ENCODE results near the gene ZDHHC7. TPM values are rescaled to one million over a fixed set of nuclear protein-coding genes. Genes with fewer than 3 reads are reported as not detected.

The ZDHHC7 gene
- total RNA-seq, 2 experiments from 2014 or later = 20.7 to 23.6 TPM

DNA sequence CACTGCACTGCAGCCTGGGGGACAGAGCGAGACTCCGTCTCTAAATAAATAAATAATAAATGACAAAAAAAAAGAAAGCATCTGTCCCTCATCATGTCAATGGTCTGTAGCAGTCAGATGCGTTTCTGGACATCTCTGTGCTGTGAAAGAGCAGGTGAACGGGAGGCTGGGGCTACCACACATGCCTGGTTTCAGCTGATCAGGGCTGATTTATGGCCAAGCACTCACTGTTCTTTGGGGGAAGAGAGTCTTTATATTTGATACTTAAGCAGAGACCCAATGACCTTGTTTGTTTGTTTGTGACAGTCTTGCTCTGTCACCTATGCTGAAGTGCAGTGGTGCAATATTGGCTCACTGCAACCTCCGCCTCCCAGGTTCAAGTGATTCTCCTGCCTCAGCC, 33.7 kb upstream of the ZDHHC7 start:
- ChIA-PET CTCF (no interaction called here), POLR2A (no interaction called here)
- no peaks in the 10 kb centered on the region for H3K9me3 Mint-ChIP-seq
- no peak for ATAC-seq
- TF ChIP-seq, protein P1, sequence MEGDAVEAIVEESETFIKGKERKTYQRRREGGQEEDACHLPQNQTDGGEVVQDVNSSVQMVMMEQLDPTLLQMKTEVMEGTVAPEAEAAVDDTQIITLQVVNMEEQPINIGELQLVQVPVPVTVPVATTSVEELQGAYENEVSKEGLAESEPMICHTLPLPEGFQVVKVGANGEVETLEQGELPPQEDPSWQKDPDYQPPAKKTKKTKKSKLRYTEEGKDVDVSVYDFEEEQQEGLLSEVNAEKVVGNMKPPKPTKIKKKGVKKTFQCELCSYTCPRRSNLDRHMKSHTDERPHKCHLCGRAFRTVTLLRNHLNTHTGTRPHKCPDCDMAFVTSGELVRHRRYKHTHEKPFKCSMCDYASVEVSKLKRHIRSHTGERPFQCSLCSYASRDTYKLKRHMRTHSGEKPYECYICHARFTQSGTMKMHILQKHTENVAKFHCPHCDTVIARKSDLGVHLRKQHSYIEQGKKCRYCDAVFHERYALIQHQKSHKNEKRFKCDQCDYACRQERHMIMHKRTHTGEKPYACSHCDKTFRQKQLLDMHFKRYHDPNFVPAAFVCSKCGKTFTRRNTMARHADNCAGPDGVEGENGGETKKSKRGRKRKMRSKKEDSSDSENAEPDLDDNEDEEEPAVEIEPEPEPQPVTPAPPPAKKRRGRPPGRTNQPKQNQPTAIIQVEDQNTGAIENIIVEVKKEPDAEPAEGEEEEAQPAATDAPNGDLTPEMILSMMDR (IDR thresholded peaks at IDR 0.05) = no peak
- H3K36me3 Mint-ChIP-seq (ENCODE audit: low read depth) = no peaks in the 10 kb centered on the region
- H3K27ac Mint-ChIP-seq = no peak overlapping the region
- no peak for DNase-seq
- peaks cover 16% of the 10 kb centered on the region for H3K4me1 Mint-ChIP-seq (ENCODE audit: low read depth)
- no peak overlapping the region for H3K4me3 Mint-ChIP-seq
- intact Hi-C loops (cut with micrococcal nuclease) = no loop called here
- H3K27me3 Mint-ChIP-seq = no peaks in the 10 kb centered on the region

DNA sequence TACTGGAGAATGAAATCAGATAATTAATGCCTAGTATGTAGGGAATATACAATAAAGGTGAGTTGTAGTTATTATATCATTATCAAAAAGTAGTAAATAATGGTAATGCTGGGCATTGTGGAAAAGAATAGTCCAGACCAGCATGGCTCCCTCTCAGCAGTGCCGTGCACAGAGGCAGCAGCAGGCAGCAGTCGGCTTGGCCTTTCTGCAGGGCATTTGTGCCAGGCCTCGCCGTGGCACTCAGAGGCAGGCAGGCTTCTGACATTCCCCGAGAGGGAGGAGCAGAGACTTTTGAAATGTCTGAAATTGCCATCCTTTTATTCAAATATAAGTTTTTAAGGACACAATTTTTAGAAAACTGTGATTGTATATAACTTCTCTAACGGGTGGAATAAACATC, 31.3 kb upstream of the ZDHHC7 start:
- no peaks in the 10 kb centered on the region for H3K36me3 Mint-ChIP-seq (ENCODE audit: low read depth)
- TF ChIP-seq, protein P1 (IDR thresholded peaks at IDR 0.05) = no peak
- POLR2A ChIA-PET = no interaction called here

DNA sequence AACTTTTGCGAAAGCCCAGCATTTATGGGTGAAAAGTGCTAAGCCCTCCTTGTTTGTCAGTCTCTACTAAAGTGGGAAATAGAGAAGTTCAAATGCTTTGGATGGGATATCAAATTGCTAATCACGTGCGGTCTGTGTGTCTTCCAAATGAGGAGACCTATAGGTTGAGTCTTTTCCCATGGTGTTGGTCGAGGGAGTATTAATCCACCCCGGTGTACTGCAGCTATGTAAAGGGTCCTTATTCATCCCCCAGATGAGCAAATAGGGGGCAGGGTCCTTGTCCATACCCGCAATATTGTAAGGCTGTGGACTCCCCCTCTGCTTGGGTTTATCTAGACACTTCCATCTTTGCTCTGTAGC, 30.8 kb upstream of the ZDHHC7 start:
- no peak for ATAC-seq
- Mint-ChIP-seq H3K27me3 (no peaks in the 10 kb centered on the region), H3K36me3 (ENCODE audit: low read depth) (no peaks in the 10 kb centered on the region), H3K4me1 (ENCODE audit: low read depth) (peaks cover 15% of the 10 kb centered on the region), H3K27ac (no peak overlapping the region), H3K9me3 (no peaks in the 10 kb centered on the region), H3K4me3 (no peak overlapping the region)
- ChIA-PET POLR2A (interaction anchor here (1.1 kb wide), 1 partner anchor 10 kb away, joined by 5 read pairs; no protein-coding TSS in a partner anchor), CTCF (no interaction called here)
- no peak for DNase-seq
- intact Hi-C loops (cut with micrococcal nuclease) = no loop called here
- TF ChIP-seq, protein P1 (IDR thresholded peaks at IDR 0.05) = no peak

More for the DNA sequence above, 31.3 kb upstream of the ZDHHC7 start:
- Mint-ChIP-seq H3K4me3 (no peak overlapping the region), H3K27me3 (no peaks in the 10 kb centered on the region), H3K27ac (no peak overlapping the region), H3K4me1 (ENCODE audit: low read depth) (peaks cover 13% of the 10 kb centered on the region), H3K9me3 (no peaks in the 10 kb centered on the region)
- intact Hi-C loops (cut with micrococcal nuclease) = no loop called here
- no peak for DNase-seq
- CTCF ChIA-PET = interaction anchor here (0.6 kb wide), 1 partner anchor 72 kb away, joined by 3 read pairs; no protein-coding TSS in a partner anchor
- no peak for ATAC-seq

DNA sequence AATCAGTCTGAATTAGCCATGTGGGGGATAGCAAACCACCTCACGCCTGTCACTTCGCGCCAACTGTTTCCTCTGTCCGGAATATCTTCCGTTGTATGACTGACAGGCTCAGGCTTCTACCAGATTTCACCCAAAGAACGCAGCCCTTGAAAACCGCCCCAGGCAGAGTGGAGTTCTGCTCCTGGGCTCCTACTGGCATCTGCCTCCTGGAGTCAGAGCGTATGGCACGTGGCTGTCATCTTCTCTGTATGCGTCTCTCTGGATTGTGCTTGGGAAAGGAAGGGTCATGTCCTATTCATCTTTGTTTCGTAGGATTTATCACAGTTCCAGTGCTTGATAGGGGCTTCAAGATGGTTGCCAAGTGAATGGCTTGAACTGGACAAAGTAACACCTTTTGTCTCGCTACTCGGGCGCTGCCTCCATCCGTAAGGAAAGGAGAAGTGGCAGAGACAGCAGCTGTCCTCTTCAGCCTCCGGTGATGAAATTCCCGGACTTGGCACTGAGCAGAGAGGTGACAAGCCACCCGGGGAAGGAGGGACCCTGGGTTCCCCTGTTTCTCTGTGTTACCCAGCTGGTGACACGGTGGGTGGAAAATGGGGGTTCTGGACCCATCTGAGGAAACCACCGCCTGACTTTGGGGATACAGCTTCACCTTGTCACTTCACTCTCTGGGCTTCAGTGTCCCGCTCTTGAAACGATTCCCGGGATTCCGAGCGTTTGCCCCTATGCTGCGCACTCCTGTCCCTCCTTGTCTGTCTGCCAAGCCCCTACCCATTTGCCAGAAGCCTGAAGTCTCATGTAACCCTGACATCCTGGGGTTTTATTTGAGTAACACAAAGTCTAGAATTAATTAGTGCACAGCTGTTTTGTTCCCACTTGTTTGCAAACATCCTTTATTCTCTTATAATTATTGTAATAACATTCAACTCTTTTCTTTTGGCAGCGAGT, 30.2 kb upstream of the ZDHHC7 start:
- DNase-seq = no peak
- ChIA-PET CTCF (no interaction called here), POLR2A (interaction anchor here (0.6 to 1.1 kb wide), 3 partner anchors 10 to 32 kb away, joined by 3 to 5 read pairs (median 3); no protein-coding TSS in a partner anchor)
- Mint-ChIP-seq H3K9me3 (no peaks in the 10 kb centered on the region), H3K27ac (no peak overlapping the region), H3K4me3 (no peak overlapping the region), H3K36me3 (ENCODE audit: low read depth) (no peaks in the 10 kb centered on the region), H3K27me3 (no peaks in the 10 kb centered on the region), H3K4me1 (ENCODE audit: low read depth) (peaks cover 17% of the 10 kb centered on the region)
- intact Hi-C loops (cut with micrococcal nuclease) = no loop called here
- TF ChIP-seq, protein P1 (IDR thresholded peaks at IDR 0.05) = no peak
- no peak for ATAC-seq

DNA sequence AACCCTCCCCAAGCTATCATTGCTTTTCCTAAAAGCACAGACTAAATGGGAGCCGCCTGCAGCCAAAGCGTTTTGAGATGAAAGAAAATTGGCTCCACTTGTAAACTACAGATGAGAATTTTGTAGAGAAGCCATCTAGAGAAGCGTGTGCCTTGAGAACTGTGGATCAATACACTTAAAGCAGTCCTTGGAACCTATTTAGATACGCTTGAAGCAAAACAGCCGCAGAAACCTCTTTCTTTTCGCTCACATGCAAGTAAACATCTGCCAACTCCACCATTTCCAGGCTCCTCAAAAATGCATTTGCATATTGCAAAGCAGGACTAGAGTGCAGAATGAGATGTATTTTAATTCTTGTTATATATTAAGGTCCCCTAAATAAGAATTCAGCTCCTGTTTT, 29.4 kb upstream of the ZDHHC7 start:
- Mint-ChIP-seq H3K27ac (no peak overlapping the region), H3K4me1 (ENCODE audit: low read depth) (peaks cover 10% of the 10 kb centered on the region), H3K9me3 (no peaks in the 10 kb centered on the region), H3K4me3 (no peak overlapping the region), H3K27me3 (no peaks in the 10 kb centered on the region), H3K36me3 (ENCODE audit: low read depth) (no peaks in the 10 kb centered on the region)
- DNase-seq (no peak), ATAC-seq (no peak)
- TF ChIP-seq, protein P1 (IDR thresholded peaks at IDR 0.05) = no peak
- intact Hi-C loops (cut with micrococcal nuclease) = no loop called here
- ChIA-PET CTCF (no interaction called here), POLR2A (interaction anchor here (0.8 kb wide), 1 partner anchor 16 kb away, joined by 3 read pairs; no protein-coding TSS in a partner anchor)

Measured in activated CD8-positive, alpha-beta T cell treated with anti-CD3 and anti-CD28 coated beads for 36 hours (primary cell).